ENCODE data around the gene ANKRD24.
"Not testable (repeated sequence)": the region's sequence is repeated elsewhere in the genome, so short reads cannot be mapped to it uniquely, and the experiment has no call there.

The ANKRD24 gene

GRCh38 chr19:4238831-4239230 lies 56.3 kb downstream of the ANKRD24 start:
- Histone ChIP-seq H2AK5ac (ENCODE audit: low read length, severe bottlenecking) (no peak overlapping the region), H3K14ac (ENCODE audit: low read length in 2 of 2) (no peak overlapping the region), H2BK120ac (ENCODE audit: low read depth, low read length) (no peak overlapping the region), H3K27ac (ENCODE audit: low read length, poor library complexity, severe bottlenecking) (no peak overlapping the region), H3K4ac (ENCODE audit: low read depth in 1 of 2, low read length in 2 of 2) (no peak overlapping the region), H3K23ac (ENCODE audit: low read length in 2 of 2) (no peak overlapping the region), H2AFZ (ENCODE audit: low read depth, low read length) (no peak overlapping the region), H4K8ac (ENCODE audit: low read length) (no peak overlapping the region), H3K4me1 (ENCODE audit: control insufficient read depth, insufficient read depth, low read depth, low read length) (peaks cover 2% of the 10 kb centered on the region), H3K27me3 (ENCODE audit: control insufficient read depth in 1 of 2, insufficient read depth in 1 of 2, low read length in 2 of 2) (peaks cover 0 to 27% of the 10 kb centered on the region in 2 experiments), H2BK12ac (ENCODE audit: low read length in 2 of 2) (no peak overlapping the region), H3K79me1 (replicated peaks; ENCODE audit: low read length, poor library complexity, severe bottlenecking) (no peaks in the 10 kb centered on the region), H3K9ac (ENCODE audit: low read length) (no peak overlapping the region), H3K36me3 (ENCODE audit: control insufficient read depth in 1 of 2, insufficient read depth in 2 of 2, low read depth in 1 of 2, low read length in 2 of 2) (peaks cover 0 to 13% of the 10 kb centered on the region in 2 experiments), H3K4me3 (ENCODE audit: insufficient read depth in 1 of 2, low read depth in 1 of 2, low read length in 2 of 2) (no peak overlapping the region), H2BK15ac (ENCODE audit: low read depth, poor library complexity, severe bottlenecking) (no peak overlapping the region), H4K91ac (ENCODE audit: low read length) (no peak overlapping the region), H3K4me2 (ENCODE audit: low read length, poor library complexity, severe bottlenecking) (no peak overlapping the region), H3K18ac (ENCODE audit: low read depth in 1 of 2, low read length in 2 of 2) (no peak overlapping the region), H3K9me3 (ENCODE audit: control insufficient read depth, low read length) (peaks cover 10% of the 10 kb centered on the region), H2BK5ac (ENCODE audit: low read depth, low read length, poor library complexity, severe bottlenecking) (no peak overlapping the region)
- DNase-seq = no peak
- WGBS = 97% methylated on average over 3 of the region's 4 CpGs

GRCh38 chr19:4241824-4242430 lies 59.4 kb downstream of the ANKRD24 start:
- H3K14ac ChIP-seq (ENCODE audit: low read length in 2 of 2) = no peak overlapping the region
- WGBS = 88% methylated on average over 5 of the region's 5 CpGs
- no peak overlapping the region for H3K4me3 ChIP-seq (ENCODE audit: insufficient read depth in 1 of 2, low read depth in 1 of 2, low read length in 2 of 2)
- H3K36me3 ChIP-seq (ENCODE audit: control insufficient read depth in 1 of 2, insufficient read depth in 2 of 2, low read depth in 1 of 2, low read length in 2 of 2) = peaks cover 0 to 5% of the 10 kb centered on the region in 2 experiments
- H3K9me3 ChIP-seq (ENCODE audit: control insufficient read depth, low read length) = peaks cover 10% of the 10 kb centered on the region
- H3K4me1 ChIP-seq (ENCODE audit: control insufficient read depth, insufficient read depth, low read depth, low read length) = peaks cover 4% of the 10 kb centered on the region
- DNase-seq = no peak
- H3K27ac ChIP-seq (ENCODE audit: low read length, poor library complexity, severe bottlenecking) = no peak overlapping the region
- H2BK5ac ChIP-seq (ENCODE audit: low read depth, low read length, poor library complexity, severe bottlenecking) = no peak overlapping the region
- H3K23ac ChIP-seq (ENCODE audit: low read length in 2 of 2) = no peak overlapping the region
- no peak overlapping the region for H4K91ac ChIP-seq (ENCODE audit: low read length)
- H2BK12ac ChIP-seq (ENCODE audit: low read length in 2 of 2) = no peak overlapping the region
- H3K4me2 ChIP-seq (ENCODE audit: low read length, poor library complexity, severe bottlenecking) = no peak overlapping the region
- H3K79me1 ChIP-seq (replicated peaks; ENCODE audit: low read length, poor library complexity, severe bottlenecking) = no peaks in the 10 kb centered on the region
- H2BK120ac ChIP-seq (ENCODE audit: low read depth, low read length) = no peak overlapping the region
- no peak overlapping the region for H2BK15ac ChIP-seq (ENCODE audit: low read depth, poor library complexity, severe bottlenecking)
- no peak overlapping the region for H2AFZ ChIP-seq (ENCODE audit: low read depth, low read length)
- H3K27me3 ChIP-seq (ENCODE audit: control insufficient read depth in 1 of 2, insufficient read depth in 1 of 2, low read length in 2 of 2) = peaks cover 0 to 5% of the 10 kb centered on the region in 2 experiments
- H3K4ac ChIP-seq (ENCODE audit: low read depth in 1 of 2, low read length in 2 of 2) = no peak overlapping the region
- no peak overlapping the region for H3K9ac ChIP-seq (ENCODE audit: low read length)
- H4K8ac ChIP-seq (ENCODE audit: low read length) = no peak overlapping the region
- H3K18ac ChIP-seq (ENCODE audit: low read depth in 1 of 2, low read length in 2 of 2) = no peak overlapping the region
- no peak overlapping the region for H2AK5ac ChIP-seq (ENCODE audit: low read length, severe bottlenecking)

GRCh38 chr19:4245938-4246337 lies 63.4 kb downstream of the ANKRD24 start:
- not testable (repeated sequence) for H4K91ac ChIP-seq (ENCODE audit: low read length); H3K27ac ChIP-seq (ENCODE audit: low read length, poor library complexity, severe bottlenecking); H2AK5ac ChIP-seq (ENCODE audit: low read length, severe bottlenecking); H2BK15ac ChIP-seq (ENCODE audit: low read depth, poor library complexity, severe bottlenecking); H3K4me2 ChIP-seq (ENCODE audit: low read length, poor library complexity, severe bottlenecking); H2BK12ac ChIP-seq (ENCODE audit: low read length in 2 of 2); H2BK120ac ChIP-seq (ENCODE audit: low read depth, low read length); H3K14ac ChIP-seq (ENCODE audit: low read length in 2 of 2); H3K4me1 ChIP-seq (ENCODE audit: control insufficient read depth, insufficient read depth, low read depth, low read length); H3K23ac ChIP-seq (ENCODE audit: low read length in 2 of 2); H3K9ac ChIP-seq (ENCODE audit: low read length); H3K18ac ChIP-seq (ENCODE audit: low read depth in 1 of 2, low read length in 2 of 2); H3K9me3 ChIP-seq (ENCODE audit: control insufficient read depth, low read length); H3K27me3 ChIP-seq (ENCODE audit: control insufficient read depth in 1 of 2, insufficient read depth in 1 of 2, low read length in 2 of 2); H2BK5ac ChIP-seq (ENCODE audit: low read depth, low read length, poor library complexity, severe bottlenecking); H3K4ac ChIP-seq (ENCODE audit: low read depth in 1 of 2, low read length in 2 of 2); H2AFZ ChIP-seq (ENCODE audit: low read depth, low read length); DNase-seq
- WGBS = 89% methylated on average over 5 of the region's 6 CpGs
- Histone ChIP-seq H3K4me3 (ENCODE audit: insufficient read depth in 1 of 2, low read depth in 1 of 2, low read length in 2 of 2) (peak overlapping the region in 1 of 2 experiments; percentile 86), H3K36me3 (ENCODE audit: control insufficient read depth in 1 of 2, insufficient read depth in 2 of 2, low read depth in 1 of 2, low read length in 2 of 2) (peaks cover 19 to 20% of the 10 kb centered on the region in 2 experiments), H3K79me1 (replicated peaks; ENCODE audit: low read length, poor library complexity, severe bottlenecking) (peaks cover 18% of the 10 kb centered on the region), H4K8ac (ENCODE audit: low read length) (peak overlapping the region; percentile 93)

- Histone ChIP-seq H2AK5ac (ENCODE audit: low read length, severe bottlenecking) (peak within 1 kb of the TSS; percentile 8), H3K18ac (ENCODE audit: low read depth in 1 of 2, low read length in 2 of 2) (peak within 1 kb of the TSS in 1 of 2 experiments; percentile 82), H2BK15ac (ENCODE audit: low read depth, poor library complexity, severe bottlenecking) (no peak within 1 kb of the TSS), H2BK5ac (ENCODE audit: low read depth, low read length, poor library complexity, severe bottlenecking) (peak within 1 kb of the TSS; percentile 88), H4K8ac (ENCODE audit: low read length) (peak within 1 kb of the TSS; percentile 93), H4K91ac (ENCODE audit: low read length) (peak within 1 kb of the TSS; percentile 43), H3K4me1 (ENCODE audit: control insufficient read depth, insufficient read depth, low read depth, low read length) (peaks cover 7% of the 10 kb centered on the region), H3K27ac (ENCODE audit: low read length, poor library complexity, severe bottlenecking) (peak within 1 kb of the TSS; percentile 99), H3K4me3 (ENCODE audit: insufficient read depth in 1 of 2, low read depth in 1 of 2, low read length in 2 of 2) (peak within 1 kb of the TSS; percentile 61 to 86), H2BK12ac (ENCODE audit: low read length in 2 of 2) (no peak within 1 kb of the TSS), H3K4ac (ENCODE audit: low read depth in 1 of 2, low read length in 2 of 2) (peak within 1 kb of the TSS in 1 of 2 experiments; percentile 93), H3K27me3 (ENCODE audit: control insufficient read depth in 1 of 2, insufficient read depth in 1 of 2, low read length in 2 of 2) (no peaks in the 10 kb centered on the region), H3K14ac (ENCODE audit: low read length in 2 of 2) (no peak within 1 kb of the TSS), H3K9me3 (ENCODE audit: control insufficient read depth, low read length) (peaks cover 3% of the 10 kb centered on the region), H3K4me2 (ENCODE audit: low read length, poor library complexity, severe bottlenecking) (peak within 1 kb of the TSS; percentile 83), H2BK120ac (ENCODE audit: low read depth, low read length) (peak within 1 kb of the TSS; percentile 86), H3K79me1 (replicated peaks; ENCODE audit: low read length, poor library complexity, severe bottlenecking) (peaks cover 18% of the 10 kb centered on the region), H3K36me3 (ENCODE audit: control insufficient read depth in 1 of 2, insufficient read depth in 2 of 2, low read depth in 1 of 2, low read length in 2 of 2) (peaks cover 28 to 29% of the 10 kb centered on the region in 2 experiments), H2AFZ (ENCODE audit: low read depth, low read length) (peak within 1 kb of the TSS; percentile 79), H3K23ac (ENCODE audit: low read length in 2 of 2) (no peak within 1 kb of the TSS), H3K9ac (ENCODE audit: low read length) (peak within 1 kb of the TSS; percentile 93)
- WGBS = under 1% methylated on average over 41 of the region's 45 CpGs
- DNase-seq = peak; percentile 100
These were observed 64.5 kb downstream of the ANKRD24 start, which contains the start of gene YJU2 for GRCh38 chr19:4246767-4247593. TSS of gene YJU2 (plus strand) at chr19:4247080. CDS start at chr19:4247147, 67 bp downstream.

All from mesenchymal stem cell (in vitro differentiated cells and primary cell).